ENCODE data around the gene BNC2.
A peak's percentile ranks its signal among the peaks of the same experiment; 100 is the strongest.

BNC2 gene

DNA sequence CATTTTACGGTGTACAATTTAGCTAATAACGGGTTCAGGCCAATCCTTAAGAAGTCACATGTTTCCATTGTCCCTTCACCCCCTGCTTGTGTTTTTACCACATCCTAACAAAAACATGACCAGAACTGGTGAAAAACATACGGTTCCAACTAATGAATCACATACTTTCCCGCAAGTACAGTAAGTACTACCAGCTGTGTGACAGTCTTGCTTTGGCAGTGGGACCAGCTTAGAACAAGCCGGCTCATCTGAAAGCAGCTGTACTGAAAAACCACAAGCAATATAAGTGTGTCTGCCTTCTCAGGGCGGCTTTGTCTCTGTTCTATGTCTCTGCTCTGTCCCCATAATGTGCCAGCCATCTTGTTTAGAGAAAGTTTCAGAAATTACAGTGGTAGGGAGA is 242.5 kb downstream of the BNC2 start:
- ChIA-PET CTCF (interaction anchor here (0.6 kb wide), 1 partner anchor 9 kb away, joined by 3 read pairs; no protein-coding TSS in a partner anchor), POLR2A (no interaction called here)
- TF ChIP-seq SUZ12 (IDR thresholded peaks at IDR 0.05) (no peak), SP1 (IDR thresholded peaks at IDR 0.05) (no peak), FOXA1 (IDR thresholded peaks at IDR 0.05) (no peak), L3MBTL2 (conservative IDR thresholded peaks at IDR 0.05) (no peak), BHLHE40 (IDR thresholded peaks at IDR 0.05; ENCODE audit: borderline replicate concordance) (no peak), HDGF (IDR thresholded peaks at IDR 0.05; ENCODE audit: borderline replicate concordance) (no peak), CTBP1 (IDR thresholded peaks at IDR 0.05; ENCODE audit: borderline replicate concordance) (no peak), PKNOX1 (IDR thresholded peaks at IDR 0.05) (no peak), ARNT (IDR thresholded peaks at IDR 0.05) (no peak), ELF4 (IDR thresholded peaks at IDR 0.05) (no peak), NFRKB (IDR thresholded peaks at IDR 0.05) (no peak), TARDBP (IDR thresholded peaks at IDR 0.05) (no peak), LEF1 (IDR thresholded peaks at IDR 0.05; ENCODE audit: borderline replicate concordance) (no peak), FOXK2 (IDR thresholded peaks at IDR 0.05) (no peak), ZNF384 (IDR thresholded peaks at IDR 0.05) (no peak)
- no peak for DNase-seq (ENCODE audit: extremely low spot score)

GRCh38 chr9:16627521-16627920 is 242.9 kb downstream of the BNC2 start:
- TF ChIP-seq ARNT (IDR thresholded peaks at IDR 0.05) (no peak), NFRKB (IDR thresholded peaks at IDR 0.05) (no peak), LEF1 (IDR thresholded peaks at IDR 0.05; ENCODE audit: borderline replicate concordance) (no peak), CTBP1 (IDR thresholded peaks at IDR 0.05; ENCODE audit: borderline replicate concordance) (no peak), L3MBTL2 (conservative IDR thresholded peaks at IDR 0.05) (no peak), PKNOX1 (IDR thresholded peaks at IDR 0.05) (no peak), FOXA1 (IDR thresholded peaks at IDR 0.05) (no peak), FOXK2 (IDR thresholded peaks at IDR 0.05) (no peak), SP1 (IDR thresholded peaks at IDR 0.05) (no peak), SUZ12 (IDR thresholded peaks at IDR 0.05) (no peak), HDGF (IDR thresholded peaks at IDR 0.05; ENCODE audit: borderline replicate concordance) (no peak), TARDBP (IDR thresholded peaks at IDR 0.05) (no peak), BHLHE40 (IDR thresholded peaks at IDR 0.05; ENCODE audit: borderline replicate concordance) (no peak), ELF4 (IDR thresholded peaks at IDR 0.05) (no peak), FOXM1 (IDR thresholded peaks at IDR 0.05; ENCODE audit: borderline replicate concordance) (no peak), ZNF384 (IDR thresholded peaks at IDR 0.05) (no peak)
- ChIA-PET POLR2A (no interaction called here), CTCF (interaction anchor here (0.5 to 0.6 kb wide), 2 partner anchors 9 to 12 kb away, joined by 3 read pairs; no protein-coding TSS in a partner anchor)
- DNase-seq (ENCODE audit: extremely low spot score), result no peak

- ChIA-PET CTCF (interaction anchor here (0.5 kb wide), 1 partner anchor 13 kb away, joined by 3 read pairs; no protein-coding TSS in a partner anchor), POLR2A (no interaction called here)
- no peak for TF ChIP-seq FOXK2 (IDR thresholded peaks at IDR 0.05)
- TF ChIP-seq ELF4 (IDR thresholded peaks at IDR 0.05), result no peak
- no peak for TF ChIP-seq SP1 (IDR thresholded peaks at IDR 0.05)
- TF ChIP-seq ARNT (IDR thresholded peaks at IDR 0.05), result no peak
- no peak for TF ChIP-seq SUZ12 (IDR thresholded peaks at IDR 0.05)
- TF ChIP-seq HDGF (IDR thresholded peaks at IDR 0.05; ENCODE audit: borderline replicate concordance), result no peak
- TF ChIP-seq L3MBTL2 (conservative IDR thresholded peaks at IDR 0.05), result no peak
- no peak for TF ChIP-seq FOXM1 (IDR thresholded peaks at IDR 0.05; ENCODE audit: borderline replicate concordance)
- no peak for TF ChIP-seq PKNOX1 (IDR thresholded peaks at IDR 0.05)
- TF ChIP-seq TARDBP (IDR thresholded peaks at IDR 0.05), result no peak
- TF ChIP-seq NFRKB (IDR thresholded peaks at IDR 0.05), result no peak
- TF ChIP-seq ZNF384 (IDR thresholded peaks at IDR 0.05), result no peak
- TF ChIP-seq LEF1 (IDR thresholded peaks at IDR 0.05; ENCODE audit: borderline replicate concordance), result no peak
- TF ChIP-seq BHLHE40 (IDR thresholded peaks at IDR 0.05; ENCODE audit: borderline replicate concordance), result no peak
- TF ChIP-seq FOXA1 (IDR thresholded peaks at IDR 0.05), result no peak
- peak; percentile 20 for DNase-seq (ENCODE audit: extremely low spot score)
These were observed 243.8 kb downstream of the BNC2 start for GRCh38 chr9:16626577-16627130.

GRCh38 chr9:16625811-16626210 is 244.7 kb downstream of the BNC2 start:
- no peak for TF ChIP-seq ARNT (IDR thresholded peaks at IDR 0.05)
- TF ChIP-seq ELF4 (IDR thresholded peaks at IDR 0.05), result no peak
- no peak for TF ChIP-seq BHLHE40 (IDR thresholded peaks at IDR 0.05; ENCODE audit: borderline replicate concordance)
- ChIA-PET POLR2A (no interaction called here), CTCF (no interaction called here)
- no peak for DNase-seq (ENCODE audit: extremely low spot score)

DNA sequence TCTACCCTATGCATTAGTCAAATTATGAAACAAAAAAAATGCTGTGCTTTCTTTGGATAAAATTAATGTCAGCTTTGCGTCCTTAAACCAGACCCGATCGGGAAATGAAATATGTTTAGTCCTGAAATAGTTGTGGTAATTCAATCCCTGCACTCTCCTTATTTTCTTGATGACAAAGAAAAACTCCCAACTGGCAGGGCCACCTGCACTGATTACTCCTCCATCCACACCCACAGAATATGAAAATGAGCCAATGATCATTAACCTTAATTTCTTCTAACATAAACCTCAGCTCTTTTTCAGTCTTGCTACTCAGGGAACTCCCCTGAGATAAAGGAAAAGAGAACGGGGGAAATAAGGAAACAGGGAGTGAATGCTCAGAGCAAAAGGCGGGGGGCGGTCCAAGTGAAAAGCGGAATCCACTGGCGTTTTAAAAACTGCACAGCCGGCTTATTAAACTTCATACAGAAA is 245.3 kb downstream of the BNC2 start:
- no peak for TF ChIP-seq BHLHE40 (IDR thresholded peaks at IDR 0.05; ENCODE audit: borderline replicate concordance)
- no peak for TF ChIP-seq NFRKB (IDR thresholded peaks at IDR 0.05)
- TF ChIP-seq FOXA1 (IDR thresholded peaks at IDR 0.05), result no peak
- TF ChIP-seq SUZ12 (IDR thresholded peaks at IDR 0.05), result no peak
- TF ChIP-seq HDGF (IDR thresholded peaks at IDR 0.05; ENCODE audit: borderline replicate concordance), result no peak
- no peak for TF ChIP-seq FOXK2 (IDR thresholded peaks at IDR 0.05)
- TF ChIP-seq ZNF384 (IDR thresholded peaks at IDR 0.05), result no peak
- no peak for TF ChIP-seq TARDBP (IDR thresholded peaks at IDR 0.05)
- no peak for TF ChIP-seq SP1 (IDR thresholded peaks at IDR 0.05)
- TF ChIP-seq CTBP1 (IDR thresholded peaks at IDR 0.05; ENCODE audit: borderline replicate concordance), result no peak
- TF ChIP-seq PKNOX1 (IDR thresholded peaks at IDR 0.05), result no peak
- TF ChIP-seq ELF4 (IDR thresholded peaks at IDR 0.05), result no peak
- no peak for TF ChIP-seq FOXM1 (IDR thresholded peaks at IDR 0.05; ENCODE audit: borderline replicate concordance)
- no peak for TF ChIP-seq LEF1 (IDR thresholded peaks at IDR 0.05; ENCODE audit: borderline replicate concordance)
- TF ChIP-seq ARNT (IDR thresholded peaks at IDR 0.05), result no peak
- TF ChIP-seq L3MBTL2 (conservative IDR thresholded peaks at IDR 0.05), result no peak
- CTCF ChIA-PET, result no interaction called here
- POLR2A ChIA-PET, result no interaction called here
- DNase-seq (ENCODE audit: extremely low spot score), result no peak
